ENCODE measurements around the gene RNF187. TPM values are rescaled to one million over a fixed set of nuclear protein-coding genes. Genes with fewer than 3 reads are reported as not detected.

The RNF187 gene
- total RNA-seq, 4 donors from 2014 or later = 22.5 to 62.6 (median 61.0) TPM

DNA sequence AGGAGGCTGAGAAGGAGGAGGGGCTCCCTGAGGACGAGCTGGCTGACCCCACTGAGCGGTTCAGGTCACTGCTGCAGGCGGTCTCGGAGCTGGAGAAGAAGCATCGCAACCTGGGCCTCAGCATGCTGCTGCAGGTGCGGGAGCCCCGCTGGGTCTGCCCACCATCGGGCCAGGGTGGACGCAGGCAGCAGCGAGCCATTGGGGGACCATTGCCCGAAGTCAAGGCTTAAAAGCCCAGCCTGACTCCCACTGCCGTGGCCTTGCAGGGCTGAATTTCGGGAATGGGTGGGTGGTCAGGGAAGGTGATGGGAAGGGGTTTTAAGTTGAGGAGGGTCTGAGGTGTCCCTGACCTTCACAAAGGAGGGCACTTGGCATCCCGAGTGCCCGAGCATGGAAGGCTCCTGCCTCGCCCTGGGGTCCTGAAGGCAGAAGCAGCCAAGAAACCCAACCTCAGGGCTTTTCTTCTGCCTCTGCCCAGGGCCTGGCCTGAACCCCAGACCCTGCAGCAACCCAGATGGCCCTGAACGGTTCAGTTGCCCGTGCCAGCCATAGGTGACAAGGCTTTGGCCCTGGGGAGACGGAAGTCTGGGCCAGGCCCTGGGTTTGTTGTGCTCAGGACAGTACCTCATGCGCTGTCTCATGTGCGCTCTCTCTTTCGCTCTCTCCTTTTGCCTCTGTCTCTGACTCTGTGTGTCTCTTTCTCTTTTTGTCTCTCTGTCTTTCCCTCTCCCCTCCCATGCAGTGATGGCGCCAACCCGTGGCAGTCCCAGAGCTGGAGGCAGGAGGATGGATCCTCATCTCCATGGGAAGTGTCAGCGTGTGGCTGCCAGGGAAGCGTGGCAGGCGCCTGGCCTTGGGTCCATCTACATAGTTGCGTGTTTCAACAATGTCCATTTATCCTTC, 6.2 kb downstream of the RNF187 start:
- H3K36me3 ChIP-seq = peaks cover 41 to 79% (median 56%) of the 10 kb centered on the region in 4 donors
- no peak for DNase-seq (ENCODE audit: extremely low spot score)
- intact Hi-C loops (cut with DNase I) = no loop called here

GRCh38 chr1:228494044-228494353, 6.8 kb downstream of the RNF187 start:
- Histone ChIP-seq H3K36me3 (peaks cover 41 to 79% (median 56%) of the 10 kb centered on the region in 4 donors), H3K9me3 (no peaks in the 10 kb centered on the region)
- 90% methylated on average over 8 of the region's 9 CpGs for WGBS

More for the DNA sequence above, 6.2 kb downstream of the RNF187 start:
- TF ChIP-seq POLR2A (IDR thresholded peaks at IDR 0.05; ENCODE audit: low read depth) = no peak
- TF ChIP-seq POLR2AphosphoS5 (IDR thresholded peaks at IDR 0.05) = no peak
- TF ChIP-seq, protein P1, sequence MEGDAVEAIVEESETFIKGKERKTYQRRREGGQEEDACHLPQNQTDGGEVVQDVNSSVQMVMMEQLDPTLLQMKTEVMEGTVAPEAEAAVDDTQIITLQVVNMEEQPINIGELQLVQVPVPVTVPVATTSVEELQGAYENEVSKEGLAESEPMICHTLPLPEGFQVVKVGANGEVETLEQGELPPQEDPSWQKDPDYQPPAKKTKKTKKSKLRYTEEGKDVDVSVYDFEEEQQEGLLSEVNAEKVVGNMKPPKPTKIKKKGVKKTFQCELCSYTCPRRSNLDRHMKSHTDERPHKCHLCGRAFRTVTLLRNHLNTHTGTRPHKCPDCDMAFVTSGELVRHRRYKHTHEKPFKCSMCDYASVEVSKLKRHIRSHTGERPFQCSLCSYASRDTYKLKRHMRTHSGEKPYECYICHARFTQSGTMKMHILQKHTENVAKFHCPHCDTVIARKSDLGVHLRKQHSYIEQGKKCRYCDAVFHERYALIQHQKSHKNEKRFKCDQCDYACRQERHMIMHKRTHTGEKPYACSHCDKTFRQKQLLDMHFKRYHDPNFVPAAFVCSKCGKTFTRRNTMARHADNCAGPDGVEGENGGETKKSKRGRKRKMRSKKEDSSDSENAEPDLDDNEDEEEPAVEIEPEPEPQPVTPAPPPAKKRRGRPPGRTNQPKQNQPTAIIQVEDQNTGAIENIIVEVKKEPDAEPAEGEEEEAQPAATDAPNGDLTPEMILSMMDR (IDR thresholded peaks at IDR 0.05) = no peak
- no peak for TF ChIP-seq EP300 (IDR thresholded peaks at IDR 0.05)
- 92% methylated on average over 19 of the region's 28 CpGs for WGBS
- no peak overlapping the region for H3K27ac ChIP-seq (replicated peaks in 1 of 4)
- H3K4me1 ChIP-seq = peaks cover 11 to 27% (median 25%) of the 10 kb centered on the region in 4 donors
- H3K4me3 ChIP-seq = no peak overlapping the region
- no peaks in the 10 kb centered on the region for H3K9me3 ChIP-seq
- no peaks in the 10 kb centered on the region for H3K27me3 ChIP-seq

GRCh38 chr1:228494391-228494790, 7.2 kb downstream of the RNF187 start:
- 87% methylated on average over 7 of the region's 7 CpGs for WGBS
- no peak for DNase-seq (ENCODE audit: extremely low spot score)
- intact Hi-C loops (cut with DNase I) = no loop called here

More at GRCh38 chr1:228494044-228494353, 6.8 kb downstream of the RNF187 start:
- Histone ChIP-seq H3K27me3 (no peaks in the 10 kb centered on the region), H3K4me1 (peaks cover 6 to 21% (median 19%) of the 10 kb centered on the region in 4 donors), H3K4me3 (no peak overlapping the region), H3K27ac (replicated peaks in 1 of 4) (no peak overlapping the region)
- intact Hi-C loops (cut with DNase I) = no loop called here
- no peak for DNase-seq (ENCODE audit: extremely low spot score)
- no peak for TF ChIP-seq POLR2A (IDR thresholded peaks at IDR 0.05; ENCODE audit: low read depth)
- TF ChIP-seq, protein P1 (IDR thresholded peaks at IDR 0.05) = no peak
- TF ChIP-seq POLR2AphosphoS5 (IDR thresholded peaks at IDR 0.05) = no peak
- TF ChIP-seq EP300 (IDR thresholded peaks at IDR 0.05) = no peak

GRCh38 chr1:228494970-228495853, 8.0 kb downstream of the RNF187 start:
- Histone ChIP-seq H3K4me1 (peaks cover 6 to 9% (median 8%) of the 10 kb centered on the region in 4 donors), H3K9me3 (no peaks in the 10 kb centered on the region), H3K27ac (replicated peaks in 1 of 4) (no peak overlapping the region), H3K27me3 (no peaks in the 10 kb centered on the region), H3K4me3 (no peak overlapping the region), H3K36me3 (peaks cover 33 to 68% (median 51%) of the 10 kb centered on the region in 4 donors)
- no peak for DNase-seq (ENCODE audit: extremely low spot score)
- 92% methylated on average over 15 of the region's 15 CpGs for WGBS
- intact Hi-C loops (cut with DNase I) = no loop called here
- TF ChIP-seq EP300 (IDR thresholded peaks at IDR 0.05) = no peak
- TF ChIP-seq, protein P1 (IDR thresholded peaks at IDR 0.05) = no peak

More at GRCh38 chr1:228494391-228494790, 7.2 kb downstream of the RNF187 start:
- H3K27ac ChIP-seq (replicated peaks in 1 of 4) = no peak overlapping the region
- peaks cover 41 to 77% (median 56%) of the 10 kb centered on the region in 4 donors for H3K36me3 ChIP-seq
- H3K4me1 ChIP-seq = peaks cover 6 to 17% (median 15%) of the 10 kb centered on the region in 4 donors
- H3K4me3 ChIP-seq = no peak overlapping the region
- no peak for TF ChIP-seq POLR2AphosphoS5 (IDR thresholded peaks at IDR 0.05)
- TF ChIP-seq POLR2A (IDR thresholded peaks at IDR 0.05; ENCODE audit: low read depth) = no peak
- TF ChIP-seq EP300 (IDR thresholded peaks at IDR 0.05) = no peak
- TF ChIP-seq, protein P1 (IDR thresholded peaks at IDR 0.05) = no peak
- no peaks in the 10 kb centered on the region for H3K27me3 ChIP-seq
- no peaks in the 10 kb centered on the region for H3K9me3 ChIP-seq

Data from esophagus muscularis mucosa (tissue), 4 donors.